B cell (primary cell): ENCODE measurements around the gene VEGFA. TPM values are rescaled to one million over a fixed set of nuclear protein-coding genes. Genes with fewer than 3 reads are reported as not detected.

ENCODE experiments used
- ATAC-seq: fragments of 200-7000 bp; cut with Tn5 transposase; one replicate; pipeline ENCODE4 v1.10.0; 2021; ENCODE audit warnings: low read depth, mild to moderate bottlenecking, moderate number of reproducible peaks, moderate library complexity
- CTCF ChIA-PET: fragments of 350-600 bp; sonication (Branson Sonifier 250); formaldehyde crosslinking; loops from one replicate; lab custom pipeline; 2021; ENCODE audit warnings: antibody characterized with exemption, inconsistent platforms; lab: Charles Lee
- POLR2A ChIA-PET: fragments of 350-600 bp; sonication (Branson Sonifier 250); formaldehyde crosslinking; loops from one replicate; lab custom pipeline; 2021; ENCODE audit warnings: antibody characterized with exemption; lab: Charles Lee
- DNase-seq: peaks from one replicate; pipeline ENCODE4 v3.0.0; 2013
- H2AFZ ChIP-seq: 2 replicates; pipeline ENCODE4 v1.6.1; 2012; ENCODE audit warnings: mild to moderate bottlenecking, low read depth, low read length; ENCODE audit not compliant: insufficient read depth, poor library complexity, severe bottlenecking
- H3K27ac ChIP-seq, 2 donors: 1 replicate in 1 of 2; 2 replicates in 1 of 2; pipeline ENCODE4 v1.5.1; 2012 to 2013; ENCODE audit warnings: low read length in 2 of 2, mild to moderate bottlenecking in 2 of 2, moderate library complexity in 1 of 2
- H3K27me3 ChIP-seq, 4 experiments: fragments of 200-600 bp in 1 of 4; sonication (generic) in 1 of 4; replicated peaks in 1 of 4; 1 replicate in 2 of 4; 2 replicates in 2 of 4; pipeline versions ENCODE4 v1.6.1 to v1.7.0; 2013 to 2016; ENCODE audit warnings: low read length in 3 of 4, mild to moderate bottlenecking in 2 of 4, mixed read lengths in 1 of 4, moderate library complexity in 1 of 4; ENCODE audit not compliant: insufficient read depth in 4 of 4, control insufficient read depth in 3 of 4; ENCODE audit errors: control extremely low read depth in 1 of 4
- H3K36me3 ChIP-seq, 2 experiments: replicated peaks in 1 of 2; 1 replicate in 1 of 2; 2 replicates in 1 of 2; pipeline versions ENCODE4 v1.6.1 to v1.7.1; 2013; ENCODE audit warnings: low read length in 1 of 2; ENCODE audit not compliant: insufficient read depth in 2 of 2, control insufficient read depth in 1 of 2; ENCODE audit errors: control extremely low read depth in 1 of 2, extremely low read depth in 1 of 2
- H3K4me1 ChIP-seq, 2 donors: fragments of 200-600 bp in 1 of 2; sonication (generic) in 1 of 2; 1 replicate in 1 of 2; 2 replicates in 1 of 2; pipeline versions ENCODE4 v1.5.1 to v1.6.1; 2013 to 2017; ENCODE audit warnings: low read length in 2 of 2; ENCODE audit not compliant: control insufficient read depth in 2 of 2, insufficient read depth in 2 of 2
- H3K4me2 ChIP-seq: replicated peaks from 2 replicates; pipeline ENCODE3; 2012; ENCODE audit warnings: mild to moderate bottlenecking, low read depth, low read length; ENCODE audit not compliant: poor library complexity, severe bottlenecking
- H3K4me3 ChIP-seq, 5 experiments: fragments of 200-600 bp in 1 of 5; sonication (generic) in 1 of 5; 1 replicate in 3 of 5; 2 replicates in 2 of 5; pipeline versions ENCODE4 v1.5.1 to v1.7.0; 2011 to 2016; ENCODE audit warnings: low read length in 4 of 5, mild to moderate bottlenecking in 4 of 5, low read depth in 2 of 5, control low read depth in 1 of 5, moderate library complexity in 1 of 5; ENCODE audit not compliant: insufficient read depth in 1 of 5; ENCODE audit errors: control extremely low read depth in 1 of 5, extremely low read depth in 1 of 5
- H3K79me2 ChIP-seq: fragments of 200-600 bp; sonication (generic); one replicate; pipeline ENCODE4 v1.6.0; 2016; ENCODE audit warnings: low read length; ENCODE audit not compliant: control insufficient read depth, insufficient read depth
- H3K9ac ChIP-seq: fragments of 200-600 bp; sonication (generic); 2 replicates; pipeline ENCODE4 v1.6.1; 2017; ENCODE audit warnings: mild to moderate bottlenecking, low read length, moderate library complexity
- H3K9me3 ChIP-seq, 3 donors: one replicate each; pipeline versions ENCODE4 v1.6.1 to v1.7.1; 2013; ENCODE audit warnings: low read length in 2 of 3; ENCODE audit not compliant: control insufficient read depth in 2 of 3, insufficient read depth in 1 of 3; ENCODE audit errors: control extremely low read depth in 1 of 3
- H4K20me1 ChIP-seq: 2 replicates; pipeline ENCODE4 v1.6.0; 2012; ENCODE audit warnings: mild to moderate bottlenecking, low read length; ENCODE audit not compliant: insufficient read depth, control insufficient read depth, poor library complexity, severe bottlenecking
- H3K27ac Mint-ChIP-seq: one replicate; pipeline ENCODE4 v1.8.0; 2021; ENCODE audit warnings: mixed read lengths
- H3K27me3 Mint-ChIP-seq: one replicate; pipeline ENCODE4 v1.8.0; 2021; ENCODE audit warnings: mixed read lengths
- H3K4me1 Mint-ChIP-seq: one replicate; pipeline ENCODE4 v1.8.0; 2021; ENCODE audit warnings: mixed read lengths
- H3K4me3 Mint-ChIP-seq: one replicate; pipeline ENCODE4 v1.8.0; 2021; ENCODE audit warnings: mixed read lengths
- H3K9me3 Mint-ChIP-seq: one replicate; pipeline ENCODE4 v1.8.0; 2022; ENCODE audit warnings: mixed read lengths; ENCODE audit not compliant: insufficient read depth
- EZH2 ChIP-seq: IDR thresholded peaks from 2 replicates; pipeline ENCODE4 v1.6.1; 2012; ENCODE audit warnings: borderline replicate concordance, low read depth, mild to moderate bottlenecking, moderate library complexity, low read length; ENCODE audit not compliant: insufficient read depth, poor library complexity, severe bottlenecking
- WGBS: methylation state at CpG from one replicate; pipeline ENCODE4 v1.1.5; 2013; ENCODE audit warnings: missing lambda C conversion rate; ENCODE audit not compliant: insufficient coverage; 5-methylcytosine and 5-hydroxymethylcytosine counted together
- intact Hi-C: fragments of 100-400 bp; cut with micrococcal nuclease; formaldehyde crosslinking; loops from one replicate; pipeline ENCODE4 v1.10.0; 2022
- polyA plus RNA-seq: library from polyadenylated mRNA; depleted of rRNA; stranded (reverse); fragments of >200 nt; gene quantifications from 2 replicates; pipeline ENCODE4 v1.2.3, GENCODE V29; 2012
- total RNA-seq, 2 donors: library from RNA; stranded (reverse); fragments of 120-200 nt in 1 of 2; gene quantifications; 1 replicate in 1 of 2; 2 replicates in 1 of 2; pipeline versions ENCODE4 v1.2.3 to v1.2.4, GENCODE V29; 2013 to 2022
- TF ChIP-seq, protein P1 (sequence below): fragments of 200-600 bp; IDR thresholded peaks from one replicate; pipeline ENCODE4 v1.8.0; 2022; ENCODE audit warnings: antibody characterized with exemption, mild to moderate bottlenecking

Gene VEGFA
- total and polyA plus RNA-seq, 2 donors (not counting 1 experiment from before 2014, with no cell fraction given) = 3.9 to 6.4 TPM

DNA sequence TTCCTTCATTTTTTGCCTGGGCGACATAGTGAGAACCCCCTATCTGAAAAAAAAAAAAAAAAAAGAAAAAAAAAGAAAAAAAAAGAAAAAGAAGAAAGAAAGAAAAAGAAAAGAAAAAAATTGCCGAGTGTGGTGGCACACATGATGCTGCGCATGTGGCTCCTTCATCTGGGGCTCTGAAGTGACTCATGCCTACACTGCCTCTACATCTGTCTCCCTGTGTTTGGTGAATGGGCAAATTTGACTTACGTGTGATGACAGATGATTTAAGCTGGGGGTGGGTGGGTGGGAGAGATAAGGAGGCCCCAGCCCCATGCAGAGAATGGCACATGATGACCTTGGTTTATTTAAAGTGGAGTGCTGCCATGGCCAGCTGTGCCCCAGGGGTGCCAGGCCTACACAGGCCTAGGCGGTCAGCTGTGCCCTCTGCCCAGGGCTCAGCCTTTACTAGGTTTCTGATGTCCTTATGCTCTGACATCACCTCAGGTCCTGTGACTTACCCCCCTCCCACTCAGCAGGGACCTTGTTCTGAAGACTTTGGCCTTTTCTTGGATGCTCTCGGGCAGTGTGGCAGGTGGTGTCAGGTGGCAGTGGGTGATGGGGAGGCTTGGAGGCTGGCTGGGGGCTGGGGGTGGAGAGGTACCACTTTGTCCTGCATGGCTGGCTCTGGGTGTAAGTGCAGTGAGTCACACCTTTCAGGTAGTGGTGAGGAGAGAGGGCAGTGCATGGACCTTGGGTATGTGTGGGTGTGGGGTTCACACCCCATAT lies 41.1 kb downstream of the VEGFA start:
- Histone ChIP-seq H3K4me3 (no peak overlapping the region), H3K36me3 (no peaks in the 10 kb centered on the region), H4K20me1 (no peaks in the 10 kb centered on the region), H3K9ac (no peak overlapping the region), H3K79me2 (no peaks in the 10 kb centered on the region), H2AFZ (no peak overlapping the region), H3K4me1 (no peaks in the 10 kb centered on the region), H3K4me2 (no peak overlapping the region), H3K9me3 (no peaks in the 10 kb centered on the region), H3K27me3 (peaks cover 0 to 2% (median 0%) of the 10 kb centered on the region in 4 experiments), H3K27ac (no peak overlapping the region)
- Mint-ChIP-seq H3K27ac (no peak overlapping the region), H3K4me1 (no peaks in the 10 kb centered on the region), H3K9me3 (no peaks in the 10 kb centered on the region), H3K27me3 (peaks cover 10% of the 10 kb centered on the region), H3K4me3 (no peak overlapping the region)
- CTCF ChIA-PET = no interaction called here
- no peak for ATAC-seq
- no CpG with 5 or more reads among the region's 6 CpGs for WGBS
- intact Hi-C loops = no loop called here
- DNase-seq = no peak
- POLR2A ChIA-PET = no interaction called here
- TF ChIP-seq EZH2 = no peak
- TF ChIP-seq, protein P1, sequence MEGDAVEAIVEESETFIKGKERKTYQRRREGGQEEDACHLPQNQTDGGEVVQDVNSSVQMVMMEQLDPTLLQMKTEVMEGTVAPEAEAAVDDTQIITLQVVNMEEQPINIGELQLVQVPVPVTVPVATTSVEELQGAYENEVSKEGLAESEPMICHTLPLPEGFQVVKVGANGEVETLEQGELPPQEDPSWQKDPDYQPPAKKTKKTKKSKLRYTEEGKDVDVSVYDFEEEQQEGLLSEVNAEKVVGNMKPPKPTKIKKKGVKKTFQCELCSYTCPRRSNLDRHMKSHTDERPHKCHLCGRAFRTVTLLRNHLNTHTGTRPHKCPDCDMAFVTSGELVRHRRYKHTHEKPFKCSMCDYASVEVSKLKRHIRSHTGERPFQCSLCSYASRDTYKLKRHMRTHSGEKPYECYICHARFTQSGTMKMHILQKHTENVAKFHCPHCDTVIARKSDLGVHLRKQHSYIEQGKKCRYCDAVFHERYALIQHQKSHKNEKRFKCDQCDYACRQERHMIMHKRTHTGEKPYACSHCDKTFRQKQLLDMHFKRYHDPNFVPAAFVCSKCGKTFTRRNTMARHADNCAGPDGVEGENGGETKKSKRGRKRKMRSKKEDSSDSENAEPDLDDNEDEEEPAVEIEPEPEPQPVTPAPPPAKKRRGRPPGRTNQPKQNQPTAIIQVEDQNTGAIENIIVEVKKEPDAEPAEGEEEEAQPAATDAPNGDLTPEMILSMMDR = no peak

DNA sequence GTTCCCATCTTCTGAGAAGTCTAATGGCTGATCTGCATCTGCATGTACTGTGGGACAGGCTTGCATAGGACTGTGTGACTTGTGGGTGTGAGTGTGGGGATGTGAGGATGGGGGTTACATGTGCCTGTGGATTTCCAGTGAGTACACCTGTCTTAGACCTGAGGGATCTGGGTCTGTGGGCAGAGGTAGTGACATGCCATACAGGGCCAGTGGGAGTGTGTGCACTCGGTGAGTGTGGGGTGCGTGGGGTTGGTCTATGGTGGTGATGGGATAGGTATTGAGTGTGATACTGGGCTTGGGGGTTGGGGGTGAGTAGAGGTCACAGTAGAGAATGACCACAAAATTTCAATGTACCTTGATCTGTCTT lies 41.7 kb downstream of the VEGFA start:
- H2AFZ ChIP-seq = no peak overlapping the region
- H3K4me3 Mint-ChIP-seq = no peak overlapping the region
- peaks cover 10% of the 10 kb centered on the region for H3K27me3 Mint-ChIP-seq
- no peaks in the 10 kb centered on the region for H3K9me3 ChIP-seq
- ATAC-seq (no peak), DNase-seq (no peak)
- H3K9me3 Mint-ChIP-seq = no peaks in the 10 kb centered on the region
- ChIA-PET CTCF (no interaction called here), POLR2A (no interaction called here)
- no peaks in the 10 kb centered on the region for H3K79me2 ChIP-seq
- peaks cover 0 to 2% (median 0%) of the 10 kb centered on the region in 4 experiments for H3K27me3 ChIP-seq
- 87% methylated on average over 2 of the region's 2 CpGs for WGBS
- H3K4me2 ChIP-seq = no peak overlapping the region
- H3K9ac ChIP-seq = no peak overlapping the region
- no peak overlapping the region for H3K27ac Mint-ChIP-seq
- H4K20me1 ChIP-seq = no peaks in the 10 kb centered on the region
- no peaks in the 10 kb centered on the region for H3K4me1 ChIP-seq
- no peak for TF ChIP-seq EZH2
- TF ChIP-seq, protein P1 = no peak
- H3K27ac ChIP-seq = no peak overlapping the region
- H3K4me1 Mint-ChIP-seq = no peaks in the 10 kb centered on the region
- no peak overlapping the region for H3K4me3 ChIP-seq
- no peaks in the 10 kb centered on the region for H3K36me3 ChIP-seq
- intact Hi-C loops = no loop called here
